H1 (cell line): ENCODE measurements around the gene WSCD2.

ENCODE experiments used
- EZH2 ChIP-seq: fragments of 200-600 bp; sonication (generic); IDR thresholded peaks from 2 replicates; pipeline ENCODE4 v1.7.1; 2012; ENCODE audit warnings: low read depth, mild to moderate bottlenecking, moderate library complexity, low read length, inconsistent platforms; ENCODE audit not compliant: severe bottlenecking
- POLR2A ChIP-seq, 2 experiments: IDR thresholded peaks; 1 replicate in 1 of 2; 2 replicates in 1 of 2; pipeline ENCODE4 v1.6.1; 2011; ENCODE audit warnings: low read depth in 2 of 2, low read length in 2 of 2, mild to moderate bottlenecking in 2 of 2; ENCODE audit errors: control extremely low read depth in 1 of 2
- POLR2AphosphoS5 ChIP-seq: IDR thresholded peaks from 2 replicates; pipeline ENCODE4 v1.6.1; 2011; ENCODE audit warnings: low read depth, low read length
- SP1 ChIP-seq: IDR thresholded peaks from 2 replicates; pipeline ENCODE4 v1.6.1; 2011; ENCODE audit warnings: low read depth, low read length
- TEAD4 ChIP-seq: IDR thresholded peaks from 2 replicates; pipeline ENCODE4 v1.6.1; 2012; ENCODE audit warnings: low read depth, low read length, inconsistent platforms, mixed read lengths
- YY1 ChIP-seq: IDR thresholded peaks from 2 replicates; pipeline ENCODE4 v1.6.1; 2011; ENCODE audit warnings: low read depth, mild to moderate bottlenecking, low read length
- ZNF274 ChIP-seq: IDR thresholded peaks from 2 replicates; pipeline ENCODE4 v1.7.0; 2012; ENCODE audit warnings: low read length, borderline replicate concordance; ENCODE audit errors: extremely low read depth
- TF ChIP-seq, protein P1 (sequence below), 3 experiments: IDR thresholded peaks; 1 replicate in 2 of 3; 2 replicates in 1 of 3; pipeline versions ENCODE4 v1.5.1 to v1.6.1; 2011; ENCODE audit warnings: low read length in 3 of 3, mild to moderate bottlenecking in 3 of 3, inconsistent platforms in 2 of 3, low read depth in 1 of 3, moderate library complexity in 1 of 3; ENCODE audit not compliant: insufficient read depth in 1 of 3; ENCODE audit errors: control extremely low read depth in 1 of 3

DNA sequence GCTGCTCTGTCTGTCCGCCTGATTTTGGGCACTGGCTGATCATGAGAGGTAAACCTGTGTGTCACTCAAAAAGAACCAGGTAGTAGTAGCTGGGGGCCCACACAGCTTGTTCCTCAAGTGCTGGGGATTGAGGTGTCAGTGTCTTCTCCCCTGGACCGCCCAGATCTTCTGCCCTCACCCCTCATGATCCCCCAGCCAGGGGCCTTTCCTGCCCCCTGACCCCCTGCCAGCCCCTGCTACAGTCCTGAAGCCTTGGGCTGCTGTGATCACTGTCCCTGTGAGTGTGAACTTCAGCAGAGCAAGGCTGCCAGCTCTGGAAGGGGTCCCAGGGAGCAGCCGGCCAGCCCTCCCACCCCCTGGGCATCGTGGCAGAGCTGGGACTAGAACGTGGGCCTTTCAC, 11.4 kb downstream of the WSCD2 start:
- TF ChIP-seq, protein P1, sequence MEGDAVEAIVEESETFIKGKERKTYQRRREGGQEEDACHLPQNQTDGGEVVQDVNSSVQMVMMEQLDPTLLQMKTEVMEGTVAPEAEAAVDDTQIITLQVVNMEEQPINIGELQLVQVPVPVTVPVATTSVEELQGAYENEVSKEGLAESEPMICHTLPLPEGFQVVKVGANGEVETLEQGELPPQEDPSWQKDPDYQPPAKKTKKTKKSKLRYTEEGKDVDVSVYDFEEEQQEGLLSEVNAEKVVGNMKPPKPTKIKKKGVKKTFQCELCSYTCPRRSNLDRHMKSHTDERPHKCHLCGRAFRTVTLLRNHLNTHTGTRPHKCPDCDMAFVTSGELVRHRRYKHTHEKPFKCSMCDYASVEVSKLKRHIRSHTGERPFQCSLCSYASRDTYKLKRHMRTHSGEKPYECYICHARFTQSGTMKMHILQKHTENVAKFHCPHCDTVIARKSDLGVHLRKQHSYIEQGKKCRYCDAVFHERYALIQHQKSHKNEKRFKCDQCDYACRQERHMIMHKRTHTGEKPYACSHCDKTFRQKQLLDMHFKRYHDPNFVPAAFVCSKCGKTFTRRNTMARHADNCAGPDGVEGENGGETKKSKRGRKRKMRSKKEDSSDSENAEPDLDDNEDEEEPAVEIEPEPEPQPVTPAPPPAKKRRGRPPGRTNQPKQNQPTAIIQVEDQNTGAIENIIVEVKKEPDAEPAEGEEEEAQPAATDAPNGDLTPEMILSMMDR (IDR thresholded peaks at IDR 0.05; ENCODE audit: control extremely low read depth in 1 of 3, insufficient read depth in 1 of 3, low read depth in 1 of 3, low read length in 3 of 3) = no peak
- TF ChIP-seq SP1 (no peak), EZH2 (no peak), ZNF274 (no peak), POLR2A (IDR thresholded peaks at IDR 0.05; ENCODE audit: control extremely low read depth in 1 of 2, low read depth in 2 of 2, low read length in 2 of 2) (no peak), TEAD4 (no peak), POLR2AphosphoS5 (no peak), YY1 (no peak)
